Neuron (in vitro differentiated cells): ENCODE results near the gene MRTFA.
"Not testable (repeated sequence)": the region's sequence is repeated elsewhere in the genome, so short reads cannot be mapped to it uniquely, and the experiment has no call there.

Source experiments
- H2AFZ ChIP-seq: one replicate; pipeline ENCODE4 v1.6.1; 2013; ENCODE audit warnings: low read depth, mild to moderate bottlenecking, inconsistent platforms, low read length, moderate library complexity
- H3K27me3 ChIP-seq: one replicate; pipeline ENCODE4 v1.6.1; 2013; ENCODE audit warnings: low read length; ENCODE audit not compliant: insufficient read depth
- H3K36me3 ChIP-seq: one replicate; pipeline ENCODE4 v1.6.1; 2013; ENCODE audit warnings: low read length; ENCODE audit not compliant: insufficient read depth
- H3K4me1 ChIP-seq: one replicate; pipeline ENCODE4 v1.6.1; 2013; ENCODE audit warnings: low read length; ENCODE audit not compliant: insufficient read depth
- H3K4me3 ChIP-seq: 2 replicates; pipeline ENCODE4 v1.5.1; 2013; ENCODE audit warnings: mild to moderate bottlenecking, low read length, moderate library complexity
- H3K9me3 ChIP-seq: one replicate; pipeline ENCODE4 v1.6.1; 2013; ENCODE audit warnings: low read length

The MRTFA gene

GRCh38 chr22:40671796-40672360, 35.4 kb upstream of the MRTFA start:
- Histone ChIP-seq H3K27me3 (no peaks in the 10 kb centered on the region), H3K4me1 (peaks cover 5% of the 10 kb centered on the region), H3K36me3 (no peaks in the 10 kb centered on the region), H3K4me3 (no peak overlapping the region), H3K9me3 (no peaks in the 10 kb centered on the region), H2AFZ (no peak overlapping the region)

- H3K4me1 ChIP-seq: peaks cover 5% of the 10 kb centered on the region
- H2AFZ ChIP-seq: no peak overlapping the region
- H3K36me3 ChIP-seq: no peaks in the 10 kb centered on the region
- H3K9me3 ChIP-seq: no peaks in the 10 kb centered on the region
- no peaks in the 10 kb centered on the region for H3K27me3 ChIP-seq
- H3K4me3 ChIP-seq: no peak overlapping the region
Measured at GRCh38 chr22:40671369-40671768, 34.9 kb upstream of the MRTFA start.

- no peak overlapping the region for H2AFZ ChIP-seq
- no peak overlapping the region for H3K4me3 ChIP-seq
- H3K36me3 ChIP-seq: no peaks in the 10 kb centered on the region
- peaks cover 5% of the 10 kb centered on the region for H3K4me1 ChIP-seq
- H3K9me3 ChIP-seq: no peaks in the 10 kb centered on the region
- no peaks in the 10 kb centered on the region for H3K27me3 ChIP-seq
Measured at GRCh38 chr22:40670058-40670457, 33.5 kb upstream of the MRTFA start.

DNA sequence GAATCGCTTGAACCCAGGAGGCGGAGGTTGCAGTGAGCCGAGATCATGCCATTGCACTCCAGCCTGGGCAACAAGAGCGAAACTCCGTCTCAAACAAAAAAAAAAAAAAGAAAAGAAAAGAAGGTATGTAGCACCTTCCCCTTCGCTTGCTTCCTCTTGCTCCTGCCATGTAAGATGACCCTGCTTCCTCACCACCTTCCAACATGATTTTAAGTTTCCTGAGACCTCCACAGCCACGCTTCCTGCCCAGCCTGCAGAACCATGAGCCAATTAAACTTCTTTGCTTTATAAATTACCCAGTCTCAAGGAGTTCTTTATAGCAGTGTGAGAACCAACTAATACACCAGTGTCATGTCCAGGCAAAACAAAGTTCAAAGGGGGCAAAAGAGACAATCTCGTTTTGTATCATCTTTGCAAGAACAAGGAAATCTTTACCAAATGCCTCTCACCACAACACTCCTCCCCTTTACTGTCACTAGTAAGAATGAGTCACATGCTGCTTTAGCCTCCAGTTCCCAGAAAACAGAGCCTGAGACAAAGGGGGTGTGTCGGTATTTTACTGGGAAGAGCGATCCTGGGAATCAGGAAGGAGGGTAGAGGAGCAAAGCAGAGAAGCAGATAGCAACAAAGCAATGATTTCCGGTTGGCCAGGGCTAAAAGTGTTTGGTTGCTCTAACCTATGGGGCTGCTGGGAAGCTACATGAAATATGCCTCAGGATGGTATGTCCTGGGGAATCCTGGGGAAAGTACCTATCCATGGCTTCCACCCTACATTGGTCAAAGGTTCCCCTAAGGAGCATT, 32.3 kb upstream of the MRTFA start:
- no peaks in the 10 kb centered on the region for H3K27me3 ChIP-seq
- H3K4me3 ChIP-seq: no peak overlapping the region
- H3K36me3 ChIP-seq: no peaks in the 10 kb centered on the region
- no peak overlapping the region for H2AFZ ChIP-seq
- H3K9me3 ChIP-seq: no peaks in the 10 kb centered on the region
- peaks cover 5% of the 10 kb centered on the region for H3K4me1 ChIP-seq

GRCh38 chr22:40666151-40666848, 29.8 kb upstream of the MRTFA start:
- no peaks in the 10 kb centered on the region for H3K36me3 ChIP-seq
- H3K9me3 ChIP-seq: no peaks in the 10 kb centered on the region
- no peaks in the 10 kb centered on the region for H3K27me3 ChIP-seq
- H3K4me1 ChIP-seq: peaks cover 5% of the 10 kb centered on the region
- H3K4me3 ChIP-seq: no peak overlapping the region
- H2AFZ ChIP-seq: no peak overlapping the region

- no peak overlapping the region for H3K4me3 ChIP-seq
- H3K4me1 ChIP-seq: peaks cover 5% of the 10 kb centered on the region
- H3K9me3 ChIP-seq: no peaks in the 10 kb centered on the region
- no peaks in the 10 kb centered on the region for H3K36me3 ChIP-seq
- no peaks in the 10 kb centered on the region for H3K27me3 ChIP-seq
- H2AFZ ChIP-seq: no peak overlapping the region
Measured at GRCh38 chr22:40665312-40665711, 28.8 kb upstream of the MRTFA start.

DNA sequence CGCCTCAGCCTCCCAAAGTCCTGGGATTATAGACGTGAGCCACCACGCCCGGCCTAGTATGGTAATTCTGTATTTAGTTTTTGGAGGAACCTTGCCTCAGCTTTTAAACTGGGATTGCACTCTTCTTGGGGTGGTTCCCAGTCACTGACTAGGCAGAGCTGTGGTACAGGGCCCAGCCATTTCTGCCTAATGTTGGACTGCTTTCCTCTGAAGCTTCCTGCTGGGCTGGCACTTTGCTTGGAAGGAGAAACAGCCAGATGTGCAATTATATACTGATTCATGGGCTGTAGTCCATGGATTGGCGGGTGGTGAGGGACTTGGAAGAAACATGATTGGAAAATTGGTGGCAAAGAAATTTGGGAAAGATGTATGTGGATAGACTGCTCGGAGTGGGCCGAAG, 25.2 kb upstream of the MRTFA start:
- no peak overlapping the region for H3K4me3 ChIP-seq
- no peaks in the 10 kb centered on the region for H3K36me3 ChIP-seq
- no peak overlapping the region for H2AFZ ChIP-seq
- H3K9me3 ChIP-seq: no peaks in the 10 kb centered on the region
- H3K4me1 ChIP-seq: no peaks in the 10 kb centered on the region
- H3K27me3 ChIP-seq: no peaks in the 10 kb centered on the region

GRCh38 chr22:40660730-40661129, 24.2 kb upstream of the MRTFA start:
- Histone ChIP-seq H2AFZ (no peak overlapping the region), H3K9me3 (no peaks in the 10 kb centered on the region), H3K4me1 (no peaks in the 10 kb centered on the region), H3K27me3 (no peaks in the 10 kb centered on the region), H3K36me3 (no peaks in the 10 kb centered on the region), H3K4me3 (no peak overlapping the region)

DNA sequence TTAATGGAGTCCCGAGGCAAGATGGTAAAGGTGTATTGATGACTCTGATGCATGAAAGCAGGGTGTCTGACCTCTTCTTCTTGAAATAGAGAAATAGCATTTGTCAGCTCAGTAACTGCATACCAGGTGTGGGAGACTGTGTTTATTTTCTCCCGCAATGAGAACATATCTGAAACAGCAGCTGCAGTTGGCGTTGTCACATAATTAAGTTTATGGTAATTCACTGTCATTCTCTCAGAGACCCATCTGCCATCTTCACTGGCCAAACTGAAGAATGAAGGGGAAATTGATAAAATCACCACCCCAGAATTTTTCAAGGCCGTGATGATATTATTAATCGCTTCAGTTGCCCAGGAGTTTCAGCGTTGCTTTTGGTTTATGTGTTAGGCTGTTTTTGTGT, 22.6 kb upstream of the MRTFA start:
- Histone ChIP-seq H2AFZ (no peak overlapping the region), H3K4me1 (no peaks in the 10 kb centered on the region), H3K36me3 (no peaks in the 10 kb centered on the region), H3K4me3 (no peak overlapping the region), H3K27me3 (no peaks in the 10 kb centered on the region), H3K9me3 (no peaks in the 10 kb centered on the region)

- H2AFZ ChIP-seq, H3K36me3 ChIP-seq, H3K27me3 ChIP-seq, H3K4me3 ChIP-seq, H3K9me3 ChIP-seq, H3K4me1 ChIP-seq: not testable (repeated sequence)
Measured at GRCh38 chr22:40656651-40657050, 20.1 kb upstream of the MRTFA start.

DNA sequence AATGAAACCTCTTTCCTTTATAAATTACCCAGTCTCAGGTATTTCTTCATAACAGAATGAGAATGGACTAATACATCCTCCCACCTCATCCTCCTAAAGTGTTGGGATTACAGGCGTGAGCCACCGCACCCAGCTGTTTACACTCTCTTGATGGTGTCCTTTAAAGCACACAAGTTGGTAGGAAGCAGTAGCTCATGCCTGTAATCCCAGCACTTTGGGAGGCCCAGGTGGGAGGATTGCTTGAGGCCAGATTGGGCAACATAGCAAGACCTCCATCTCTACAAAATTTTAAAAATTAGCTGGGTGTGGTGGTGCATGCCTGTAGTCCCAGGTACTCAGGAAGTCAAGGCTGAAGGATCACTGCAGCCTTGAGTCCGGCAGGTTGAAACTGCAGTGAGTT, 19.4 kb upstream of the MRTFA start:
- H3K27me3 ChIP-seq, H3K36me3 ChIP-seq, H2AFZ ChIP-seq, H3K4me3 ChIP-seq, H3K4me1 ChIP-seq, H3K9me3 ChIP-seq: not testable (repeated sequence)

DNA sequence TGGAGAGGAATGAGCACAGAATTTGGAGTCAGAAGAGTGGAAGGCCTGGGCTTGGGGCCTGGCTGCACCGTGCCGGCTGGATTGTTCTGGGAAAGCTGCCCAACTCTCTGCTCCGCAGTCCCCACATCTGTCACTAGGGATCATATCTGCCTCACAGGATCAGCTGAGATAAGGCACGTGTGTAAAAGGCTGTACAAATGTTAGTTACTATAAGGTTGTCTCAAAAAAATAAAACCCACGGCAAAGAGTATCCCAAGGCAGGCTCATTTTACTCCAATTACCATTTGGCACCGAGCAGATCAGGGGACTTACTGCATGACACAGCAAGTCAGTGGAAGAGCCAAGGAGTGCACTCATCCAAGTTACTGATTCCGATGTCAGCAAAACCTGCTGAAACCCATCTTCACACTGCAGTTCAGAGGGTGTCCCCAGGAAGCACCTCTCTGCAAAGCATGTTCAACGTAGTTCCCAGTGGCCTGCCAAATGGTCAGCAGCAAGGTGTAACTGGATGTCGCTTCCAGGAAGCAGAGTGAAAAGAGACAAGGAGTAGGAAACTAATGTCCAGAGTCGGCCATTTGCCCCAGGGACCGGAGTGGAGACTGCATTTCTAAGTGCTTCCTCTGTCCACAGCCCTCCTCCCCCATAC, 18.1 kb upstream of the MRTFA start:
- H3K4me3 ChIP-seq: no peak overlapping the region
- no peaks in the 10 kb centered on the region for H3K9me3 ChIP-seq
- no peaks in the 10 kb centered on the region for H3K27me3 ChIP-seq
- peaks cover 6% of the 10 kb centered on the region for H3K4me1 ChIP-seq
- no peak overlapping the region for H2AFZ ChIP-seq
- H3K36me3 ChIP-seq: no peaks in the 10 kb centered on the region

DNA sequence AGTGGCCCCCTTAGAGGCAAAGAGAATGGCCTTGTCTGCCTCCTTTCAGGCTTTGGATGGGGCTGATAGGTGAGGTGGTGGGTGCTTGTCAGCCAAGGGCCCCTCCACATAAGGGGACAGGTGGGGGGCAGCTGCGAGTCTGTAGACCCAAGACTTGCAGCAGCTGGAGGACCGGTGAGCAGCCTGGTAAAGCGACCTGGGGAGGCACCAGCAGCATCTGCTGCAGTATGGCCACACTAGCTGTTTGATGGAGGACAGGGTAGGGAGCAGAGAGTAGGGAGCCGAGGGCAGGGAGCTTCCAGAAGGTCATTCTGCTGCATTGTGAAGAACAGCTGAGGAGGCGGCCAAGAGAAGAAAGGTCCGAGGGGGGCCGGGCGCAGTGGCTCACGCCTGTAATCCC, 16.8 kb upstream of the MRTFA start:
- no peaks in the 10 kb centered on the region for H3K36me3 ChIP-seq
- H3K27me3 ChIP-seq: no peaks in the 10 kb centered on the region
- no peak overlapping the region for H3K4me3 ChIP-seq
- no peak overlapping the region for H2AFZ ChIP-seq
- H3K4me1 ChIP-seq: peaks cover 6% of the 10 kb centered on the region
- no peaks in the 10 kb centered on the region for H3K9me3 ChIP-seq
